Measurements from ENCODE around the gene LRRC51.
A peak's percentile ranks its signal among the peaks of the same experiment; 100 is the strongest.

The LRRC51 gene

DNA sequence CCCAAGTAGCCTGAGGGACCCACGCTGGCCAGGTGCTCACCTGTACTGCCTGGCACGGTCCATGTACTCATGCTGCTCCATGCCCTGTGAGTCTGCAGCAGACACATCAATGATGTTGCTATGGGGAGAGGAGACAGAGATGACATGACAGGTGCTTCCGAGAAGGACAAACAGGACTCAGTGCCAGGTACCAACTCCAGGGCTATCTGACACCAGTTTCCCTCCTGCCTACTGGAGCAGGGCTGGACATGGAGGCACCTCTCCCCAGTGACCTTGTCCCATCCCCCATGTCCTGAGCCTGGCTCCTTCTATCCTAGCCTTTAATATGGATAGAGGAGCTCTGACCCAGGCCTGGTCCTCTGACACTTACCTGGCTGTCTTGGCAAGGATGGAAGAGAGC is 18.1 kb downstream of the LRRC51 start:
- no peak overlapping the region for H2BK120ac ChIP-seq (ENCODE audit: insufficient read depth, low read length, poor library complexity)
- H3K27ac ChIP-seq (ENCODE audit: low read depth, low read length): no peak overlapping the region
- H3K4ac ChIP-seq (ENCODE audit: low read depth, low read length): no peak overlapping the region
- H3K4me2 ChIP-seq (ENCODE audit: low read length): no peak overlapping the region
- no peaks in the 10 kb centered on the region for H3K27me3 ChIP-seq (ENCODE audit: insufficient read depth, low read length)
- H3K36me3 ChIP-seq (ENCODE audit: control insufficient read depth in 1 of 2, insufficient read depth in 2 of 2, low read length in 2 of 2): peaks cover 36 to 44% of the 10 kb centered on the region in 2 experiments
- peaks cover 12% of the 10 kb centered on the region for H3K79me1 ChIP-seq (ENCODE audit: low read length)
- H3K79me2 ChIP-seq (ENCODE audit: control insufficient read depth, insufficient read depth, low read length, poor library complexity): peaks cover 11% of the 10 kb centered on the region
- no peaks in the 10 kb centered on the region for H3K9me3 ChIP-seq (ENCODE audit: insufficient read depth, low read depth, low read length)
- H3K18ac ChIP-seq (ENCODE audit: low read length): no peak overlapping the region
- peaks cover 11 to 19% of the 10 kb centered on the region in 2 experiments for H3K4me1 ChIP-seq (ENCODE audit: control insufficient read depth in 1 of 2, insufficient read depth in 2 of 2, low read length in 2 of 2)
- WGBS (ENCODE audit: extremely low coverage, insufficient coverage, insufficient read length): no CpG with 5 or more reads among the region's 3 CpGs
- H3K9ac ChIP-seq (ENCODE audit: low read length): no peak overlapping the region
- H4K8ac ChIP-seq (ENCODE audit: low read depth, low read length): no peak overlapping the region
- no peak overlapping the region for H3K23ac ChIP-seq (ENCODE audit: low read length)
- no peak overlapping the region for H4K91ac ChIP-seq (ENCODE audit: low read depth, low read length)
- H2AK5ac ChIP-seq (ENCODE audit: low read length): no peak overlapping the region
- no peak overlapping the region for H2BK12ac ChIP-seq (ENCODE audit: low read length)
- no peak overlapping the region for H2AFZ ChIP-seq (ENCODE audit: insufficient read depth, low read length, poor library complexity)
- no peak overlapping the region for H2BK5ac ChIP-seq (ENCODE audit: low read depth, low read length, poor library complexity)
- H3K14ac ChIP-seq (ENCODE audit: low read length): no peak overlapping the region
- DNase-seq: no peak
- no peak overlapping the region for H3K4me3 ChIP-seq (ENCODE audit: low read depth, low read length)
- H4K12ac ChIP-seq (ENCODE audit: low read depth, low read length): no peak overlapping the region

GRCh38 chr11:72100009-72100408 is 19.4 kb downstream of the LRRC51 start:
- H2AK5ac ChIP-seq (ENCODE audit: low read length): no peak overlapping the region
- H3K79me1 ChIP-seq (ENCODE audit: low read length): peaks cover 12% of the 10 kb centered on the region
- no peak overlapping the region for H2BK5ac ChIP-seq (ENCODE audit: low read depth, low read length, poor library complexity)
- no peak overlapping the region for H3K18ac ChIP-seq (ENCODE audit: low read length)
- no peak overlapping the region for H3K14ac ChIP-seq (ENCODE audit: low read length)
- no peak overlapping the region for H3K4me3 ChIP-seq (ENCODE audit: low read depth, low read length)
- no peak for DNase-seq
- no peak overlapping the region for H3K4me2 ChIP-seq (ENCODE audit: low read length)
- H3K4ac ChIP-seq (ENCODE audit: low read depth, low read length): no peak overlapping the region
- peaks cover 30 to 37% of the 10 kb centered on the region in 2 experiments for H3K36me3 ChIP-seq (ENCODE audit: control insufficient read depth in 1 of 2, insufficient read depth in 2 of 2, low read length in 2 of 2)
- no peak overlapping the region for H3K27ac ChIP-seq (ENCODE audit: low read depth, low read length)
- H2BK12ac ChIP-seq (ENCODE audit: low read length): no peak overlapping the region
- H3K79me2 ChIP-seq (ENCODE audit: control insufficient read depth, insufficient read depth, low read length, poor library complexity): peaks cover 11% of the 10 kb centered on the region
- no peak overlapping the region for H4K12ac ChIP-seq (ENCODE audit: low read depth, low read length)
- peaks cover 11 to 19% of the 10 kb centered on the region in 2 experiments for H3K4me1 ChIP-seq (ENCODE audit: control insufficient read depth in 1 of 2, insufficient read depth in 2 of 2, low read length in 2 of 2)
- no CpG with 5 or more reads among the region's 3 CpGs for WGBS (ENCODE audit: extremely low coverage, insufficient coverage, insufficient read length)
- no peak overlapping the region for H3K23ac ChIP-seq (ENCODE audit: low read length)
- H4K8ac ChIP-seq (ENCODE audit: low read depth, low read length): no peak overlapping the region
- H3K9me3 ChIP-seq (ENCODE audit: insufficient read depth, low read depth, low read length): no peaks in the 10 kb centered on the region
- H3K9ac ChIP-seq (ENCODE audit: low read length): no peak overlapping the region
- H2BK120ac ChIP-seq (ENCODE audit: insufficient read depth, low read length, poor library complexity): no peak overlapping the region
- H3K27me3 ChIP-seq (ENCODE audit: insufficient read depth, low read length): no peaks in the 10 kb centered on the region
- no peak overlapping the region for H2AFZ ChIP-seq (ENCODE audit: insufficient read depth, low read length, poor library complexity)
- no peak overlapping the region for H4K91ac ChIP-seq (ENCODE audit: low read depth, low read length)

DNA sequence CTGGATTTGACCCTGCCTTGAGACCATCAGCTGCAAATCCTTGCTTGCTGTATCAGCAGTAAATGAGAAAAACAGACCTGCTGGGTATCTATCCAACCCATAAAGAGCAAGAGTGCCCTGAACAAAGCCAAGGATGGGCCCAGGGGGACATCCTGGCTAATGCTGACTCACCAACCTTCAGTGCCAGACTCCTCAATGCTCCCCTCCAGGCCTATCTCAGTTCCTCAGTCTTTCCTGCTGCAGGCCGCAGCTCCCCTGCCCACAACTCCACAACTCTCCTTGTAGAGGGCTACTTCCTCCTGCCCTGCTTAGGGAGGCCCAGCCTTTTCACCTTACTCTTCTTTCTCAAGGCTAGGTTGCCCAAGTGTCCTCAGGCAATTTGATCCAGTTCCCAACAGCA is 19.8 kb downstream of the LRRC51 start:
- no peak overlapping the region for H2AK5ac ChIP-seq (ENCODE audit: low read length)
- no peak overlapping the region for H3K4me3 ChIP-seq (ENCODE audit: low read depth, low read length)
- peaks cover 11% of the 10 kb centered on the region for H3K79me2 ChIP-seq (ENCODE audit: control insufficient read depth, insufficient read depth, low read length, poor library complexity)
- H3K14ac ChIP-seq (ENCODE audit: low read length): no peak overlapping the region
- H2BK12ac ChIP-seq (ENCODE audit: low read length): no peak overlapping the region
- H3K36me3 ChIP-seq (ENCODE audit: control insufficient read depth in 1 of 2, insufficient read depth in 2 of 2, low read length in 2 of 2): peaks cover 27 to 34% of the 10 kb centered on the region in 2 experiments
- no peak for DNase-seq
- H2BK5ac ChIP-seq (ENCODE audit: low read depth, low read length, poor library complexity): no peak overlapping the region
- no peak overlapping the region for H4K8ac ChIP-seq (ENCODE audit: low read depth, low read length)
- no peaks in the 10 kb centered on the region for H3K9me3 ChIP-seq (ENCODE audit: insufficient read depth, low read depth, low read length)
- H4K12ac ChIP-seq (ENCODE audit: low read depth, low read length): no peak overlapping the region
- peaks cover 12% of the 10 kb centered on the region for H3K79me1 ChIP-seq (ENCODE audit: low read length)
- H3K4me1 ChIP-seq (ENCODE audit: control insufficient read depth in 1 of 2, insufficient read depth in 2 of 2, low read length in 2 of 2): peaks cover 11 to 19% of the 10 kb centered on the region in 2 experiments
- no peak overlapping the region for H3K23ac ChIP-seq (ENCODE audit: low read length)
- no peak overlapping the region for H3K4me2 ChIP-seq (ENCODE audit: low read length)
- H3K27ac ChIP-seq (ENCODE audit: low read depth, low read length): no peak overlapping the region
- H3K4ac ChIP-seq (ENCODE audit: low read depth, low read length): peak overlapping the region; percentile 2
- H3K27me3 ChIP-seq (ENCODE audit: insufficient read depth, low read length): no peaks in the 10 kb centered on the region
- no peak overlapping the region for H2AFZ ChIP-seq (ENCODE audit: insufficient read depth, low read length, poor library complexity)
- H2BK120ac ChIP-seq (ENCODE audit: insufficient read depth, low read length, poor library complexity): no peak overlapping the region
- no CpG with 5 or more reads among the region's 1 CpG for WGBS (ENCODE audit: extremely low coverage, insufficient coverage, insufficient read length)
- H3K9ac ChIP-seq (ENCODE audit: low read length): no peak overlapping the region
- H3K18ac ChIP-seq (ENCODE audit: low read length): no peak overlapping the region
- H4K91ac ChIP-seq (ENCODE audit: low read depth, low read length): no peak overlapping the region

- H3K14ac ChIP-seq (ENCODE audit: low read length): peak overlapping the region; percentile 95
- H2BK12ac ChIP-seq (ENCODE audit: low read length): peak overlapping the region; percentile 55
- peaks cover 25 to 30% of the 10 kb centered on the region in 2 experiments for H3K36me3 ChIP-seq (ENCODE audit: control insufficient read depth in 1 of 2, insufficient read depth in 2 of 2, low read length in 2 of 2)
- no peaks in the 10 kb centered on the region for H3K27me3 ChIP-seq (ENCODE audit: insufficient read depth, low read length)
- H3K4me1 ChIP-seq (ENCODE audit: control insufficient read depth in 1 of 2, insufficient read depth in 2 of 2, low read length in 2 of 2): peaks cover 11 to 19% of the 10 kb centered on the region in 2 experiments
- H3K4ac ChIP-seq (ENCODE audit: low read depth, low read length): peak overlapping the region; percentile 87
- peak overlapping the region; percentile 99 for H3K9ac ChIP-seq (ENCODE audit: low read length)
- no peaks in the 10 kb centered on the region for H3K9me3 ChIP-seq (ENCODE audit: insufficient read depth, low read depth, low read length)
- no CpG with 5 or more reads among the region's 4 CpGs for WGBS (ENCODE audit: extremely low coverage, insufficient coverage, insufficient read length)
- H3K27ac ChIP-seq (ENCODE audit: low read depth, low read length): peak overlapping the region; percentile 92
- peaks cover 11% of the 10 kb centered on the region for H3K79me2 ChIP-seq (ENCODE audit: control insufficient read depth, insufficient read depth, low read length, poor library complexity)
- H2AFZ ChIP-seq (ENCODE audit: insufficient read depth, low read length, poor library complexity): no peak overlapping the region
- H3K18ac ChIP-seq (ENCODE audit: low read length): no peak overlapping the region
- peaks cover 12% of the 10 kb centered on the region for H3K79me1 ChIP-seq (ENCODE audit: low read length)
- H4K8ac ChIP-seq (ENCODE audit: low read depth, low read length): peak overlapping the region; percentile 85
- DNase-seq: no peak
- H2BK120ac ChIP-seq (ENCODE audit: insufficient read depth, low read length, poor library complexity): peak overlapping the region; percentile 92
- H4K91ac ChIP-seq (ENCODE audit: low read depth, low read length): peak overlapping the region; percentile 99
- H2BK5ac ChIP-seq (ENCODE audit: low read depth, low read length, poor library complexity): peak overlapping the region; percentile 23
- H3K23ac ChIP-seq (ENCODE audit: low read length): no peak overlapping the region
- H2AK5ac ChIP-seq (ENCODE audit: low read length): peak overlapping the region; percentile 81
- peak overlapping the region; percentile 90 for H4K12ac ChIP-seq (ENCODE audit: low read depth, low read length)
- H3K4me3 ChIP-seq (ENCODE audit: low read depth, low read length): peak overlapping the region; percentile 93
- peak overlapping the region; percentile 70 for H3K4me2 ChIP-seq (ENCODE audit: low read length)
Measured at GRCh38 chr11:72102162-72102561, 21.5 kb downstream of the LRRC51 start.
